ENCODE measurements around the gene S100A7A. TPM values are rescaled to one million over a fixed set of nuclear protein-coding genes. Genes with fewer than 3 reads are reported as not detected.
A peak's percentile ranks its signal among the peaks of the same experiment; 100 is the strongest.

The S100A7A gene
- total RNA-seq, 1 donor from 2014 or later: not detected

DNA sequence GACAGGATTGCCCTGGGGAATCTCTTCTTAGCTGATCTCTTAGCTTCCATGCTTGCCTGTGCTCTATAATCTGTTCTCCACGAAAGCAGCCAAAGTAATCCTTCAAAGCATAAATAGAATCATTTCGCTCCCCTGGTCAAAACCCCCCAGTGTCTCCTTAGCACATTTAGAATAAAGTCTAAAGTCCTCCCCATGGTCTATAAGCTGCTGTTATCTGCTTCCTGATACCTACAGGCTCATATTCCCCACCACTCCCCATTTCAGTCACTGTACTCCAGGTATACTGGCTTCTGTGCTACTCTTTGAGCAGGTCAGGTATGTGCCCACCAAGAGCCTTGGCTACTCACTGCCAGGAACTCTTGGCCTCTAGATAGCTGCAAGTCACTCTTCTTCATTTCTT is 43.7 kb upstream of the S100A7A start:
- FAIRE-seq: no peak
- no peak overlapping the region for H3K4me3 ChIP-seq (ENCODE audit: low read depth, low read length)

DNA sequence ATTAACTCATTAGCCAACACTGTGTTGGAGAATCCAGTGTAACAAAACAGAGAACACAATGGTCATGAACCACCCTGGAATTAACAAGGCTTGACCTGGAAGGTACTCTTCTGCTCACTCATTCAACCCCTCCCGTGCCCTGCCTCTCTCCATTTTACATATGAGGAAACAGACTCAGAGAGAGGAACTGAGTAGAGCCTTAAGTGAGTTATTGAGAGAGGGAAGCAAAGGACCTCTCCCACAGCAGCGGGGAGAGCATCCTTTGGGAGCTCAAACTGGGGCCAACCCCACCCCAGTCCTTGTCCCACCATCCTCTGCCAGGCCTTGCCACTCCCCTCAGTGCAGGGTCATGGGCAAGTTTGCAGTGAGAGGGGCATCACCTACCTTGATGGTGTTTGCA is 42.2 kb upstream of the S100A7A start:
- FAIRE-seq (no peak), DNase-seq (ENCODE audit: low read depth) (no peak)
- Histone ChIP-seq H3K36me3 (ENCODE audit: control insufficient read depth, insufficient read depth, low read length) (no peaks in the 10 kb centered on the region), H3K27me3 (ENCODE audit: control insufficient read depth, insufficient read depth, low read length) (no peaks in the 10 kb centered on the region), H3K4me3 (ENCODE audit: low read depth, low read length) (no peak overlapping the region)
- no peak for TF ChIP-seq CTCF (IDR thresholded peaks at IDR 0.05; ENCODE audit: insufficient read depth, low read length, severe bottlenecking)

More for the DNA sequence above, 43.7 kb upstream of the S100A7A start:
- Histone ChIP-seq H3K27me3 (ENCODE audit: control insufficient read depth, insufficient read depth, low read length) (no peaks in the 10 kb centered on the region), H3K36me3 (ENCODE audit: control insufficient read depth, insufficient read depth, low read length) (no peaks in the 10 kb centered on the region)
- no peak for TF ChIP-seq CTCF (IDR thresholded peaks at IDR 0.05; ENCODE audit: insufficient read depth, low read length, severe bottlenecking)
- no peak for DNase-seq (ENCODE audit: low read depth)

DNA sequence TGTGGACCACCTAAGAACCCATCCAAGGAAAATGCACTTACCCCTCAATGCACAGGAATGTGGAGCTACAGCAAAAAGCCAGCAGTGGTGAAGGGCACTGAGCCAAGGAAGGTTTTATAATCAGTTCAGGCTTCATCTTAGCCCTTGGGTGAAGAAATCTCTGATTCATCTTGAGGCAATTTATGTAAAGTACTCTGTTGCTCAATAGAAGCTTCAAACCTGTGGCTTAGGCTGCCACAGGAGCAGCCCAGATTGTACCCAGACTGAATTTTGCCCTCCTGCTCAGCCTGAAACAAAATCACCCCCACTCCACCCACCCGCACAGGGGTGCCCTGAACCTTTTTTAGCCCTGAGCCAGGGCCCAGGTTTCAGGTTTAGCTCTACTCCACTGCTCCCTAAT is 40.8 kb upstream of the S100A7A start, which contains the start of gene S100A12:
TSS of gene S100A12 (minus strand) at position 111 of the 400 bp plus-strand sequence. CDS start 1,029 bp downstream, outside the sequence.
- peak; percentile 98 for DNase-seq (ENCODE audit: low read depth)
- TF ChIP-seq CTCF (IDR thresholded peaks at IDR 0.05; ENCODE audit: insufficient read depth, low read length, severe bottlenecking): no peak
- peak; percentile 97 for FAIRE-seq

DNA sequence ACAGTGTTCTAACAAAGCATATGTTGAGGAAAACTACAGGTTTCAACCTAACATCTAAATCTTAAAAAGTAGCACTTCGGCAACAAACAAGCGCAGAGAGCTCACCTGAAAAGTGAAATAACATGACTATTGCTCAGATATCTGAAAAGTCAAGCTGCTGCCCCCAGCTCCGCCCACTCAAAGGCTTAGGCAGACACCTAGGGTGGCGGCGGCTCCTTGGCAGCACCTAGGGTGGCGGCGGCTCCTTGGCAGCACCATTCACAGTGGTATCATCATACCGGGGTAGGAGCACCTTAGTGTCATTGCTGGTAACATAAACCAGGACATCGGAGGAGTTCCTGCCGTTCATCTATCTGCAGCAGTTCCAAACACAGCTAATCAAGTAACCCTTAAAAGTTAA is 36.7 kb upstream of the S100A7A start:
- DNase-seq (ENCODE audit: low read depth): no peak
- no peak for TF ChIP-seq CTCF (IDR thresholded peaks at IDR 0.05; ENCODE audit: insufficient read depth, low read length, severe bottlenecking)
- Histone ChIP-seq H3K4me3 (ENCODE audit: low read depth, low read length) (no peak overlapping the region), H3K27me3 (ENCODE audit: control insufficient read depth, insufficient read depth, low read length) (no peaks in the 10 kb centered on the region), H3K36me3 (ENCODE audit: control insufficient read depth, insufficient read depth, low read length) (no peaks in the 10 kb centered on the region)
- FAIRE-seq: no peak

More for the DNA sequence above, 40.8 kb upstream of the S100A7A start, which contains the start of gene S100A12:
- no peak within 1 kb of the TSS for H3K4me3 ChIP-seq (ENCODE audit: low read depth, low read length)
- H3K27me3 ChIP-seq (ENCODE audit: control insufficient read depth, insufficient read depth, low read length): no peaks in the 10 kb centered on the region
- H3K36me3 ChIP-seq (ENCODE audit: control insufficient read depth, insufficient read depth, low read length): no peaks in the 10 kb centered on the region

GRCh38 chr1:153380711-153381110 is 35.6 kb upstream of the S100A7A start:
- H3K36me3 ChIP-seq (ENCODE audit: control insufficient read depth, insufficient read depth, low read length): no peaks in the 10 kb centered on the region
- DNase-seq (ENCODE audit: low read depth) (no peak), FAIRE-seq (peak; percentile 82)
- H3K4me3 ChIP-seq (ENCODE audit: low read depth, low read length): no peak overlapping the region
- H3K27me3 ChIP-seq (ENCODE audit: control insufficient read depth, insufficient read depth, low read length): no peaks in the 10 kb centered on the region
- no peak for TF ChIP-seq CTCF (IDR thresholded peaks at IDR 0.05; ENCODE audit: insufficient read depth, low read length, severe bottlenecking)

- DNase-seq (ENCODE audit: low read depth) (peak; percentile 76), FAIRE-seq (no peak)
- no peaks in the 10 kb centered on the region for H3K36me3 ChIP-seq (ENCODE audit: control insufficient read depth, insufficient read depth, low read length)
These were observed 31.3 kb upstream of the S100A7A start for GRCh38 chr1:153384958-153385580.

More at GRCh38 chr1:153384958-153385580, 31.3 kb upstream of the S100A7A start:
- no peak for TF ChIP-seq CTCF (IDR thresholded peaks at IDR 0.05; ENCODE audit: insufficient read depth, low read length, severe bottlenecking)
- Histone ChIP-seq H3K4me3 (ENCODE audit: low read depth, low read length) (no peak overlapping the region), H3K27me3 (ENCODE audit: control insufficient read depth, insufficient read depth, low read length) (no peaks in the 10 kb centered on the region)
